Heart left ventricle (tissue), 13 donors: Measurements from ENCODE around the gene SIGLEC10.

Experiments used
- CTCF ChIP-seq, 12 donors: fragments of 200-600 bp; sonication (generic) in 4 of 12; IDR thresholded peaks; one replicate each; pipeline versions ENCODE4 v1.5.0 to v1.8.0; 2018 to 2022; ENCODE audit warnings: antibody characterized with exemption in 12 of 12, mild to moderate bottlenecking in 5 of 12
- POLR2A ChIP-seq, 2 donors: fragments of 450-650 bp; IDR thresholded peaks; one replicate each; pipeline ENCODE4 v1.6.1; 2017; ENCODE audit warnings: antibody characterized with exemption in 2 of 2, mild to moderate bottlenecking in 2 of 2, moderate library complexity in 2 of 2
- donor health status: ischemic (EF 13 %, LVEDD 7.1; RV severe dilation, severe dysfunction).
- donor health status: DM: no; HTN: yes; CAD: no.
- donor health status: DM: no; HTN: no; CAD: no.
- donor health status: ischemic (EF 25% LVEDD 6.9; RV normal size, moderate dysfunction).
- donor health status: ischemic (EF 25% LVEDD 5.7; RV mildly dilated, moderate dysfunction).
- donor health status: ischemic (EF 35%, LVEDD 5.7; RV mildly dilated, moderate dysfunction).
- donor health status: nonischemic (EF 11% LVEDD 7.7; RV severe dilation, severe dysfunction).
- donor health status: DM: yes; HTN: yes; CAD: no.
- donor health status: PGD.
- donor health status: ischemic (EF 29% LVEDD 5.4; RV normal size, mild dysfunction).
- donor health status: nonischemic (EF 23%, LVEDD 6.1; RV moderate dilation, normal function).

- no peak for TF ChIP-seq CTCF (IDR thresholded peaks at IDR 0.05)
- no peak for TF ChIP-seq POLR2A (IDR thresholded peaks at IDR 0.05)
These were observed 4.0 kb upstream of the SIGLEC10 start for GRCh38 chr19:51421229-51422052.
